H1 (cell line): ENCODE measurements around the gene NRXN2. TPM values are rescaled to one million over a fixed set of nuclear protein-coding genes. Genes with fewer than 3 reads are reported as not detected.

Source experiments
- CTCF ChIA-PET: fragments of 300-600 bp; sonication (Branson Sonifier 250); formaldehyde crosslinking; loops from one replicate; lab custom pipeline; 2021; ENCODE audit not compliant: partially characterized antibody; lab: Charles Lee
- POLR2A ChIA-PET: fragments of 300-600 bp; sonication (Branson Sonifier 250); formaldehyde crosslinking; loops from one replicate; lab custom pipeline; 2021; ENCODE audit warnings: inconsistent platforms; ENCODE audit not compliant: partially characterized antibody; lab: Charles Lee
- DNase-seq, 2 experiments: peaks; one replicate each; pipeline versions ENCODE4 v3.0.0 to v3.0.0-alpha.2; 2010 to 2022; ENCODE audit warnings: low spot score in 2 of 2, low read depth in 1 of 2, mixed read lengths in 1 of 2
- FAIRE-seq: peaks from 2 replicates; lab custom pipeline; 2011; peaks lifted over from hg19 to GRCh38; lab: Jason Lieb, UNC
- H2AFZ ChIP-seq: 2 replicates; pipeline ENCODE4 v1.8.1; 2012; ENCODE audit warnings: low read length, inconsistent platforms
- H2AK5ac ChIP-seq: 2 replicates; pipeline ENCODE4 v1.6.1; 2013; ENCODE audit warnings: low read depth, low read length
- H2BK120ac ChIP-seq: replicated peaks from 2 replicates; pipeline ENCODE3; 2013; ENCODE audit warnings: low read depth, low read length, inconsistent platforms
- H2BK12ac ChIP-seq: 2 replicates; pipeline ENCODE4 v1.6.1; 2013; ENCODE audit warnings: low read depth, low read length
- H2BK15ac ChIP-seq: 2 replicates; pipeline ENCODE4 v1.6.1; 2013; ENCODE audit warnings: low read length
- H2BK20ac ChIP-seq: 2 replicates; pipeline ENCODE4 v1.6.1; 2013; ENCODE audit warnings: low read length
- H2BK5ac ChIP-seq: 2 replicates; pipeline ENCODE4 v1.6.1; 2013; ENCODE audit warnings: low read depth, low read length
- H3K14ac ChIP-seq: 2 replicates; pipeline ENCODE4 v1.6.1; 2013; ENCODE audit warnings: inconsistent platforms; ENCODE audit not compliant: insufficient read length
- H3K18ac ChIP-seq: 2 replicates; pipeline ENCODE4 v1.6.1; 2013; ENCODE audit warnings: low read length; ENCODE audit errors: extremely low read depth
- H3K23ac ChIP-seq: 2 replicates; pipeline ENCODE4 v1.6.1; 2013; ENCODE audit warnings: inconsistent platforms; ENCODE audit not compliant: insufficient read length
- H3K23me2 ChIP-seq: 2 replicates; pipeline ENCODE4 v1.6.1; 2013; ENCODE audit warnings: low read depth, low read length
- H3K27ac ChIP-seq: 2 replicates; pipeline ENCODE4 v1.6.1; 2011; ENCODE audit warnings: low read depth, low read length, inconsistent platforms
- H3K27me3 ChIP-seq, 4 experiments: replicated peaks in 1 of 4; 1 replicate in 1 of 4; 2 replicates in 3 of 4; pipeline versions ENCODE4 v1.6.1 to v1.8.1; 2011 to 2013; ENCODE audit warnings: low read length in 3 of 4, mild to moderate bottlenecking in 3 of 4, inconsistent platforms in 2 of 4, mixed read lengths in 2 of 4, moderate library complexity in 1 of 4; ENCODE audit not compliant: control insufficient read depth in 3 of 4, insufficient read depth in 3 of 4; ENCODE audit errors: extremely low read depth in 1 of 4
- H3K36me3 ChIP-seq, 4 experiments: 2 replicates each; pipeline versions ENCODE4 v1.6.1 to v1.8.1; 2011 to 2013; ENCODE audit warnings: mild to moderate bottlenecking in 4 of 4, low read length in 3 of 4, moderate library complexity in 2 of 4, control low read depth in 1 of 4, inconsistent platforms in 1 of 4; ENCODE audit not compliant: insufficient read depth in 4 of 4, control insufficient read depth in 2 of 4
- H3K4ac ChIP-seq: replicated peaks from 2 replicates; pipeline ENCODE3; 2013; ENCODE audit warnings: low read length, low read depth, mixed read lengths, inconsistent platforms; ENCODE audit not compliant: insufficient read length
- H3K4me1 ChIP-seq, 4 experiments: replicated peaks in 1 of 4; 1 replicate in 1 of 4; 2 replicates in 3 of 4; pipeline versions ENCODE4 v1.6.1 to v1.8.1; 2011 to 2013; ENCODE audit warnings: low read length in 3 of 4, inconsistent platforms in 2 of 4, mixed read lengths in 1 of 4; ENCODE audit not compliant: insufficient read depth in 4 of 4, control insufficient read depth in 3 of 4
- H3K4me2 ChIP-seq, 2 experiments: 2 replicates each; pipeline versions ENCODE4 v1.6.1 to v1.8.1; 2011 to 2013; ENCODE audit warnings: low read depth in 2 of 2, low read length in 2 of 2, control low read depth in 1 of 2, inconsistent platforms in 1 of 2, mild to moderate bottlenecking in 1 of 2; ENCODE audit not compliant: insufficient read depth in 1 of 2
- H3K4me3 ChIP-seq, 4 experiments: fragments of 200-600, 300-600 bp in 1 of 4; sonication (generic), shearing (Covaris generic), sonication (Bioruptor Twin) in 1 of 4; 2 replicates each; pipeline versions ENCODE4 v1.5.1 to v1.8.1; 2011 to 2016; ENCODE audit warnings: low read length in 4 of 4, low read depth in 3 of 4, control low read depth in 2 of 4, inconsistent platforms in 2 of 4, mild to moderate bottlenecking in 2 of 4, mixed read lengths in 1 of 4, moderate library complexity in 1 of 4; ENCODE audit not compliant: insufficient read depth in 2 of 4; ENCODE audit errors: extremely low read depth in 1 of 4
- H3K56ac ChIP-seq: replicated peaks from 2 replicates; pipeline ENCODE3; 2013; ENCODE audit warnings: low read depth, mild to moderate bottlenecking, mixed read lengths, low read length, inconsistent platforms; ENCODE audit not compliant: insufficient read length
- H3K79me1 ChIP-seq: 2 replicates; pipeline ENCODE4 v1.6.1; 2013; ENCODE audit warnings: low read depth, low read length, control low read depth
- H3K79me2 ChIP-seq, 2 experiments: 2 replicates each; pipeline versions ENCODE4 v1.6.1 to v1.8.1; 2012 to 2013; ENCODE audit warnings: low read length in 2 of 2, mild to moderate bottlenecking in 2 of 2, inconsistent platforms in 1 of 2; ENCODE audit not compliant: insufficient read depth in 2 of 2, control insufficient read depth in 1 of 2
- H3K9ac ChIP-seq, 4 experiments: replicated peaks in 1 of 4; 1 replicate in 1 of 4; 2 replicates in 3 of 4; pipeline versions ENCODE4 v1.6.1 to v1.8.1; 2011 to 2013; ENCODE audit warnings: low read depth in 3 of 4, low read length in 3 of 4, control low read depth in 2 of 4, mild to moderate bottlenecking in 2 of 4, moderate library complexity in 2 of 4, inconsistent platforms in 1 of 4; ENCODE audit errors: extremely low read depth in 1 of 4
- H3K9me3 ChIP-seq, 2 experiments: 2 replicates each; pipeline versions ENCODE4 v1.6.1 to v1.8.1; 2012 to 2013; ENCODE audit warnings: mild to moderate bottlenecking in 2 of 2, moderate library complexity in 2 of 2, control low read depth in 1 of 2, inconsistent platforms in 1 of 2, low read depth in 1 of 2, low read length in 1 of 2, mixed read lengths in 1 of 2; ENCODE audit not compliant: insufficient read depth in 2 of 2
- H4K20me1 ChIP-seq, 2 experiments: replicated peaks in 1 of 2; 2 replicates each; pipeline versions ENCODE3 to v1.8.1; 2011 to 2013; ENCODE audit warnings: inconsistent platforms in 2 of 2, low read length in 2 of 2, mild to moderate bottlenecking in 1 of 2; ENCODE audit not compliant: insufficient read depth in 2 of 2, control insufficient read depth in 1 of 2
- H4K5ac ChIP-seq: 2 replicates; pipeline ENCODE4 v1.6.1; 2013; ENCODE audit warnings: low read length, low read depth, mixed read lengths, inconsistent platforms; ENCODE audit not compliant: insufficient read length
- H4K8ac ChIP-seq: 2 replicates; pipeline ENCODE4 v1.8.0; 2013; ENCODE audit warnings: mild to moderate bottlenecking, moderate library complexity, low read length, inconsistent platforms; ENCODE audit not compliant: insufficient read depth; ENCODE audit errors: extremely low read depth
- H4K91ac ChIP-seq: replicated peaks from 2 replicates; pipeline ENCODE3; 2013; ENCODE audit warnings: low read length, mixed read lengths, inconsistent platforms; ENCODE audit not compliant: insufficient read length
- BCL11A ChIP-seq, 2 experiments: IDR thresholded peaks; one replicate each; pipeline ENCODE4 v1.6.1; 2011; ENCODE audit warnings: low read depth in 2 of 2, low read length in 2 of 2, mild to moderate bottlenecking in 2 of 2
- CBX8 ChIP-seq: fragments of 300-800, 300-1000 bp; sonication (generic); IDR thresholded peaks from 2 replicates; pipeline ENCODE4 v1.7.1; 2016; ENCODE audit warnings: low read depth, low read length, borderline replicate concordance
- GABPA ChIP-seq: IDR thresholded peaks from 2 replicates; pipeline ENCODE4 v1.6.1; 2011; ENCODE audit warnings: mild to moderate bottlenecking, low read length, moderate library complexity, borderline replicate concordance; ENCODE audit not compliant: insufficient read depth
- HDAC2 ChIP-seq, 2 experiments: fragments of 300-600 bp in 1 of 2; sonication (generic) in 1 of 2; IDR thresholded peaks; 2 replicates each; pipeline ENCODE4 v1.6.1; 2011 to 2012; ENCODE audit warnings: low read depth in 2 of 2, low read length in 2 of 2, mild to moderate bottlenecking in 2 of 2, moderate library complexity in 2 of 2, borderline replicate concordance in 1 of 2, inconsistent platforms in 1 of 2
- KDM1A ChIP-seq: fragments of 200-600, 300-600 bp; sonication (generic); IDR thresholded peaks from 2 replicates; pipeline ENCODE4 v1.7.1; 2016; ENCODE audit warnings: mild to moderate bottlenecking, low read length, borderline replicate concordance
- NRF1 ChIP-seq: IDR thresholded peaks from 2 replicates; pipeline ENCODE4 v1.6.1; 2011; ENCODE audit warnings: mild to moderate bottlenecking, low read depth, low read length, improper control_type of control experiment
- POLR2A ChIP-seq, 2 experiments: IDR thresholded peaks; 1 replicate in 1 of 2; 2 replicates in 1 of 2; pipeline ENCODE4 v1.6.1; 2011; ENCODE audit warnings: low read depth in 2 of 2, low read length in 2 of 2, mild to moderate bottlenecking in 2 of 2; ENCODE audit errors: control extremely low read depth in 1 of 2
- SIX5 ChIP-seq: IDR thresholded peaks from 2 replicates; pipeline ENCODE4 v1.6.1; 2011; ENCODE audit warnings: mild to moderate bottlenecking, low read depth, low read length
- SRF ChIP-seq: IDR thresholded peaks from 2 replicates; pipeline ENCODE4 v1.6.1; 2011; ENCODE audit warnings: mild to moderate bottlenecking, low read depth, low read length, moderate library complexity
- TCF12 ChIP-seq: IDR thresholded peaks from 2 replicates; pipeline ENCODE4 v1.6.1; 2011; ENCODE audit warnings: low read depth, mild to moderate bottlenecking, low read length
- WGBS, 2 experiments: shearing (Covaris generic) in 1 of 2; methylation state at CpG; one replicate each; pipeline versions ENCODE4 v1.1.6 to v1.1.7; 2013 to 2015; ENCODE audit warnings: low lambda C conversion rate in 2 of 2, mixed read lengths in 2 of 2, inconsistent platforms in 1 of 2, low coverage in 1 of 2, missing lambda C conversion rate in 1 of 2; ENCODE audit not compliant: insufficient replicate concordance in 2 of 2, insufficient coverage in 1 of 2, insufficient read length in 1 of 2; ENCODE audit errors: extremely low coverage in 1 of 2, missing lambda C conversion rate in 1 of 2; 5-methylcytosine and 5-hydroxymethylcytosine counted together
- polyA plus RNA-seq, 7 experiments: library from polyadenylated mRNA; depleted of rRNA in 3 of 7; stranded (reverse) in 5 of 7; unstranded in 2 of 7; fragments of >200 nt in 5 of 7; fragments of 200-250 nt in 2 of 7; gene quantifications; 1 replicate in 5 of 7; 2 replicates in 1 of 7; 4 replicates in 1 of 7; pipeline versions ENCODE4 v1.2.1 to v1.2.3, GENCODE V29; 2011 to 2013; ENCODE audit warnings: missing spikeins in 2 of 7, mixed read lengths in 2 of 7
- total RNA-seq: library from RNA; stranded (reverse); fragmentation: NEBNext Ultra II Directional; extraction: Animal tissue kit (Norgen Biotek cat#: 25700); gene quantifications from 2 replicates; pipeline ENCODE4 v1.2.1, GENCODE V29; 2021
- TF ChIP-seq, protein P1 (sequence below), 3 experiments: IDR thresholded peaks; 1 replicate in 2 of 3; 2 replicates in 1 of 3; pipeline versions ENCODE4 v1.5.1 to v1.6.1; 2011; ENCODE audit warnings: low read length in 3 of 3, mild to moderate bottlenecking in 3 of 3, inconsistent platforms in 2 of 3, low read depth in 1 of 3, moderate library complexity in 1 of 3; ENCODE audit not compliant: insufficient read depth in 1 of 3; ENCODE audit errors: control extremely low read depth in 1 of 3

The NRXN2 gene
- total and polyA plus RNA-seq, 2 of the 8 experiments (the other 6 are each of a cell fraction or from before 2014, with no cell fraction given), result 1.3 to 11.5 TPM

- Histone ChIP-seq H2AK5ac (no peak overlapping the region; the same call in 1 of the 2 replicates), H2BK5ac (no peak overlapping the region)
- TF ChIP-seq POLR2A (IDR thresholded peaks at IDR 0.05; ENCODE audit: control extremely low read depth in 1 of 2, low read depth in 2 of 2, low read length in 2 of 2) (no peak), NRF1 (no peak), SIX5 (no peak), KDM1A (no peak), BCL11A (IDR thresholded peaks at IDR 0.05; ENCODE audit: low read depth in 2 of 2, low read length in 2 of 2) (no peak), GABPA (no peak), HDAC2 (IDR thresholded peaks at IDR 0.05; ENCODE audit: borderline replicate concordance in 1 of 2, low read depth in 2 of 2, low read length in 2 of 2) (no peak), TCF12 (no peak), CBX8 (no peak), SRF (no peak)
- TF ChIP-seq, protein P1, sequence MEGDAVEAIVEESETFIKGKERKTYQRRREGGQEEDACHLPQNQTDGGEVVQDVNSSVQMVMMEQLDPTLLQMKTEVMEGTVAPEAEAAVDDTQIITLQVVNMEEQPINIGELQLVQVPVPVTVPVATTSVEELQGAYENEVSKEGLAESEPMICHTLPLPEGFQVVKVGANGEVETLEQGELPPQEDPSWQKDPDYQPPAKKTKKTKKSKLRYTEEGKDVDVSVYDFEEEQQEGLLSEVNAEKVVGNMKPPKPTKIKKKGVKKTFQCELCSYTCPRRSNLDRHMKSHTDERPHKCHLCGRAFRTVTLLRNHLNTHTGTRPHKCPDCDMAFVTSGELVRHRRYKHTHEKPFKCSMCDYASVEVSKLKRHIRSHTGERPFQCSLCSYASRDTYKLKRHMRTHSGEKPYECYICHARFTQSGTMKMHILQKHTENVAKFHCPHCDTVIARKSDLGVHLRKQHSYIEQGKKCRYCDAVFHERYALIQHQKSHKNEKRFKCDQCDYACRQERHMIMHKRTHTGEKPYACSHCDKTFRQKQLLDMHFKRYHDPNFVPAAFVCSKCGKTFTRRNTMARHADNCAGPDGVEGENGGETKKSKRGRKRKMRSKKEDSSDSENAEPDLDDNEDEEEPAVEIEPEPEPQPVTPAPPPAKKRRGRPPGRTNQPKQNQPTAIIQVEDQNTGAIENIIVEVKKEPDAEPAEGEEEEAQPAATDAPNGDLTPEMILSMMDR (IDR thresholded peaks at IDR 0.05; ENCODE audit: control extremely low read depth in 1 of 3, insufficient read depth in 1 of 3, low read depth in 1 of 3, low read length in 3 of 3), result no peak
Measured at GRCh38 chr11:64639885-64640284, 83.1 kb downstream of the NRXN2 start.

More at GRCh38 chr11:64639885-64640284, 83.1 kb downstream of the NRXN2 start:
- H3K79me2 ChIP-seq, result no peaks in the 10 kb centered on the region
- no peak overlapping the region for H3K27ac ChIP-seq
- H3K18ac ChIP-seq, result no peak overlapping the region
- no peak overlapping the region for H3K4ac ChIP-seq
- FAIRE-seq (no peak), DNase-seq (no peak)
- H4K8ac ChIP-seq, result no peak overlapping the region
- H3K23me2 ChIP-seq, result peaks cover 25% of the 10 kb centered on the region
- peaks cover 2 to 13% of the 10 kb centered on the region in 2 experiments for H4K20me1 ChIP-seq
- no peaks in the 10 kb centered on the region for H3K79me1 ChIP-seq
- no peak overlapping the region for H4K91ac ChIP-seq
- no peak overlapping the region for H4K5ac ChIP-seq
- H3K4me1 ChIP-seq, result peaks cover 4 to 30% (median 23%) of the 10 kb centered on the region in 4 experiments
- H3K56ac ChIP-seq, result no peak overlapping the region
- peaks cover 42 to 75% (median 63%) of the 10 kb centered on the region in 4 experiments for H3K27me3 ChIP-seq
- no peak overlapping the region for H3K23ac ChIP-seq
- peaks cover 0 to 6% (median 0%) of the 10 kb centered on the region in 4 experiments; a peak in 1 of 8 replicates for H3K36me3 ChIP-seq
- WGBS, 2 experiments, result 72% methylated on average over 2 of the region's 4 CpGs; no CpG with 5 or more reads in 1 of the 2 experiments
- H3K9ac ChIP-seq, result no peak overlapping the region
- no peak overlapping the region for H2BK120ac ChIP-seq
- no peak overlapping the region for H3K4me3 ChIP-seq
- no peak overlapping the region for H2BK20ac ChIP-seq
- H2BK12ac ChIP-seq, result no peak overlapping the region
- H3K9me3 ChIP-seq, result no peaks in the 10 kb centered on the region; a peak in 1 of 4 replicates
- ChIA-PET CTCF (interaction anchor here (0.9 to 3.1 kb wide), 5 partner anchors 10 to 200 kb away, joined by 3 to 43 read pairs (median 7); no protein-coding TSS in a partner anchor), POLR2A (interaction anchor here (0.5 to 1.3 kb wide), 2 partner anchors 9 to 1808 kb away, joined by 3 to 5 read pairs; partner anchors contain the start of gene STX5)
- H3K14ac ChIP-seq, result no peak overlapping the region
- no peak overlapping the region for H2BK15ac ChIP-seq
- no peak overlapping the region for H2AFZ ChIP-seq
- no peak overlapping the region for H3K4me2 ChIP-seq
